Common myeloid progenitor, CD34-positive (primary cell): ENCODE results near the gene EMSY.

Experiments used
- CTCF ChIA-PET: fragments of 350-600 bp; sonication (Branson Sonifier 250); formaldehyde crosslinking; loops from one replicate; lab custom pipeline; 2021; ENCODE audit warnings: antibody characterized with exemption; lab: Charles Lee
- POLR2A ChIA-PET: fragments of 350-600 bp; sonication (Branson Sonifier 250); formaldehyde crosslinking; loops from one replicate; lab custom pipeline; 2021; ENCODE audit warnings: antibody characterized with exemption; lab: Charles Lee
- DNase-seq, 3 donors: peaks; one replicate each; pipeline versions ENCODE4 v3.0.0 to v3.0.0-alpha.2; 2013
- H3K27ac ChIP-seq, 2 experiments: 1 replicate in 1 of 2; 2 replicates in 1 of 2; pipeline ENCODE4 v1.7.0; 2013; ENCODE audit warnings: inconsistent platforms in 2 of 2, low read length in 2 of 2, mild to moderate bottlenecking in 2 of 2, low read depth in 1 of 2, moderate library complexity in 1 of 2; ENCODE audit not compliant: severe bottlenecking in 2 of 2, insufficient read depth in 1 of 2, poor library complexity in 1 of 2
- H3K27me3 ChIP-seq, 5 experiments: replicated peaks in 2 of 5; 1 replicate in 3 of 5; 2 replicates in 2 of 5; pipeline versions ENCODE4 v1.6.1 to v1.7.0; 2013; ENCODE audit warnings: low read length in 4 of 5, mild to moderate bottlenecking in 2 of 5, moderate library complexity in 2 of 5, inconsistent platforms in 1 of 5; ENCODE audit not compliant: insufficient read depth in 5 of 5, control insufficient read depth in 4 of 5
- H3K36me3 ChIP-seq, 4 experiments: 1 replicate in 2 of 4; 2 replicates in 2 of 4; pipeline versions ENCODE4 v1.6.1 to v1.7.0; 2013; ENCODE audit warnings: low read length in 3 of 4, control low read depth in 1 of 4, mild to moderate bottlenecking in 1 of 4; ENCODE audit not compliant: control insufficient read depth in 4 of 4, insufficient read depth in 4 of 4
- H3K4me1 ChIP-seq, 4 experiments: 1 replicate in 3 of 4; 2 replicates in 1 of 4; pipeline versions ENCODE4 v1.6.1 to v1.7.1; 2013; ENCODE audit warnings: low read length in 3 of 4, mild to moderate bottlenecking in 3 of 4, control low read depth in 1 of 4, inconsistent platforms in 1 of 4, moderate library complexity in 1 of 4; ENCODE audit not compliant: control insufficient read depth in 4 of 4, insufficient read depth in 4 of 4; ENCODE audit errors: control extremely low read depth in 1 of 4
- H3K4me3 ChIP-seq, 7 experiments: 1 replicate in 4 of 7; 2 replicates in 3 of 7; pipeline versions ENCODE4 v1.5.1 to v1.7.0; 2013; ENCODE audit warnings: mild to moderate bottlenecking in 7 of 7, low read length in 6 of 7, moderate library complexity in 6 of 7, inconsistent platforms in 2 of 7, low read depth in 2 of 7, control low read depth in 1 of 7; ENCODE audit not compliant: insufficient read depth in 4 of 7, control insufficient read depth in 1 of 7; ENCODE audit errors: extremely low read depth in 1 of 7
- H3K9me3 ChIP-seq, 5 experiments: 1 replicate in 4 of 5; 2 replicates in 1 of 5; pipeline versions ENCODE4 v1.6.1 to v1.7.1; 2013; ENCODE audit warnings: low read length in 4 of 5, mild to moderate bottlenecking in 2 of 5, inconsistent platforms in 1 of 5, low read depth in 1 of 5, moderate library complexity in 1 of 5; ENCODE audit not compliant: control insufficient read depth in 4 of 5, insufficient read depth in 2 of 5; ENCODE audit errors: control extremely low read depth in 1 of 5
- WGBS: methylation state at CpG from one replicate; pipeline ENCODE4 v1.1.5; 2013; ENCODE audit not compliant: insufficient coverage; 5-methylcytosine and 5-hydroxymethylcytosine counted together

EMSY gene

DNA sequence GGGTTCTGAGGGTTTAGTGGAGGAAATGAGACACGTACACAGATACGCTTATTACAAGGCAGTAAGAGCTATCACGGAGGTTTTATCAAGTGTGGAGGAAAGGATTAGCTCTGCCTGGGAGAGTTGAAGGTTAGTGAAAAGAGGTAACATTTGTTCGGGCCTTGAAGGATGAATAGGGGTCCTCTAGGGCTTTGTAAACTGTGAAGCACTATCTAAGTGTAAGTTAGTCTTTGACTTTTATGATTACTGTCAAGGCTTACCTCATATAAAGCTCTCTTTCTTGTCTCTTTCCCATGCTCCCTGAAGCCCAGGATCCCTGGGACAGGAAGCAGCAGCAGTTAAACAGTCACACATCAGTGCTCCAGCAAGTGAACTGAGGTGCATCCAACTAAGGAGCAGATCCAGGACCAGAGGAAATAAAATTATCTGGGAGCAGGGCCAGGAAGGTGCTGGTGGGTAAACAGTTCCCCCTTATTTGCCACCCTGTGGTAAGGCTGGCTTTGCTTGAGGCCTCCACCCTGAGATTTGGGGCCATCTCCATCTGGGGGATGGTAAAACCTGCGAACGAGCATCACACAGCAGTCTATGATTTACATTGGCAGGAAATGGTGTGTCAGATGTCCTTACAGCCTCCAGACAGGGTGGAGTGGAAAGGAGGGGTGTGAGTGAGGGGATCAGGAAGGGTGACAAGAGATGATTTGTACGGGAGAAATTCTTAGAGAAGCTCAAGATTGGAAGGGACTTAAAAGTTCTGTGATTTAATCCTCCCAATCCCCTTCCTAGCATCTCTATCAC, 36.5 kb upstream of the EMSY start:
- WGBS: 54% methylated on average over 6 of the region's 7 CpGs
- Histone ChIP-seq H3K36me3 (no peaks in the 10 kb centered on the region), H3K27me3 (peaks cover 0 to 2% (median 0%) of the 10 kb centered on the region in 5 experiments), H3K4me1 (peaks cover 0 to 7% (median 5%) of the 10 kb centered on the region in 4 experiments), H3K27ac (no peak overlapping the region), H3K9me3 (no peaks in the 10 kb centered on the region), H3K4me3 (no peak overlapping the region)
- DNase-seq: peak in 2 of 3 donors; percentile 18 to 38
- ChIA-PET POLR2A (no interaction called here), CTCF (interaction anchor here (0.9 to 2.3 kb wide), 7 partner anchors 9 to 19 kb away, joined by 3 to 12 read pairs (median 4); no protein-coding TSS in a partner anchor)

DNA sequence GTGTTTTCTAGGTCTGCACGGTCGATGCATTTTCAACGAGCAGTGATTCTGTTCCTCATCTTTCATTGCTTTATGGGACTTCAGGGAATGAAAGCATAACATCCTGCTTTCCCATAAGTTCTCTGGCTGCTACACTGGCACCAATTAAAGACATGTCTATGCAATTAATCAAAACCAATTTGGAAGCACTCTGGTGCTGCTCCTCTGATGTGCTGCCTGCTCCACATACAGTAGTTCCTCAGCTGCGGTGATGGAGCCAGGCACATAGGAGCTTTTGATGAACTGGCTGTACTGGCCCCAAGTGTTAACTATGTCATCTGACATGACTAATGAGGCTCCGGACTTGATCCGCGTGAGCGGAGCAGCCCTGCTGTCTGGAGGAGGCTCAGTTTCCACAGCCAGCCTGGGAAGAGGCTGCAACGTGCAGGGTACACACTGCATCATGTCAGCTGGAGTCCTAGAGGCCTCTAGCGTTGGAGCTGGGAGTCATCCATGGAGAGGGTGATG, 33.9 kb upstream of the EMSY start:
- H3K36me3 ChIP-seq: no peaks in the 10 kb centered on the region
- ChIA-PET POLR2A (no interaction called here), CTCF (interaction anchor here (2.0 kb wide), 1 partner anchor 12 kb away, joined by 5 read pairs; no protein-coding TSS in a partner anchor)
- no peak overlapping the region for H3K4me3 ChIP-seq
- H3K9me3 ChIP-seq: no peaks in the 10 kb centered on the region
- peaks cover 0 to 7% (median 5%) of the 10 kb centered on the region in 4 experiments for H3K4me1 ChIP-seq
- no peak overlapping the region for H3K27ac ChIP-seq
- 98% methylated on average over 8 of the region's 10 CpGs for WGBS
- DNase-seq: no peak
- peaks cover 0 to 2% (median 0%) of the 10 kb centered on the region in 5 experiments for H3K27me3 ChIP-seq

DNA sequence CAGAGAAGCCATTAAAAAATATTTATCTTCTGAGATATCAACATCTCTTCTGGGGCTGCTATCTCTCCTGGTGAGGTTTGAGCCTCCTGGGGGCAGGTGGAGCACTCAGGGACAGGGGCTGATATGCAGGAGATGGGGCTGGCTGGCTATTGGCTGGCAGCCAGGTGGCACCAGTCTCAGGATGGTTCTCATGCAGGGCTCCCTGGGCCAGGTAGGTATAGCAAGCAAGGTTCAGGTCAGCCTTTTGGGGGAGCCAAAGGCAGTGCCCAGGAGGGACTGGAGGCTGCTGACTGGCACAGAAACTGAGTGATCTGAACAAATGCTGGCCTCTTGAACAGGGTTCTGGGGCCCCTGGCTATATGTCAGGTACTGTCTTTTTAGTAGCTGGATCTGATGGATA, 29.7 kb upstream of the EMSY start:
- CTCF ChIA-PET: interaction anchor here (1.5 kb wide), 1 partner anchor 13 kb away, joined by 3 read pairs; no protein-coding TSS in a partner anchor
- no peaks in the 10 kb centered on the region for H3K4me1 ChIP-seq
- H3K4me3 ChIP-seq: no peak overlapping the region
- no peak for DNase-seq
- H3K27ac ChIP-seq: no peak overlapping the region
- no peaks in the 10 kb centered on the region for H3K36me3 ChIP-seq
- POLR2A ChIA-PET: no interaction called here
- peaks cover 0 to 3% (median 0%) of the 10 kb centered on the region in 5 experiments for H3K27me3 ChIP-seq
- no peaks in the 10 kb centered on the region for H3K9me3 ChIP-seq

DNA sequence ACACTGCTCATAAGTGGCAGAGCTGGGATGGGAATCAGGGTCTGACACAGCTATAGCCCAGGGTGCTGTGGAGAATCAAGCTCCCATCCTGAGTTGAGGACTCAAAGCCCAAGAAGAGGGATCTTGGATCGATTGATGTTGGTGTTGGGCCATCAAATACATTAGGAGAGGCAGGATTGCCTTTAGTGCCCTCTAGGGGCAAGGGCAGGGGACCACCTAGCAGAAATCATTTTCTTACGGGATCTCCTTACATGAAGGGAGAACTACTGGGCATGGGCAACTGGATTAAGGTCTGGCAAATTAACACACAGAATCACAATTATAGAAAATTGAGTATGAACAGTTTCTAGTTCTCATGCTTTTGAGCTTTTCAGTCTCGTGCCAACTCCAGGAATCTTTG, 24.9 kb upstream of the EMSY start:
- peaks cover 0 to 1% (median 0%) of the 10 kb centered on the region in 5 experiments for H3K27me3 ChIP-seq
- DNase-seq: peak; percentile 41 to 65 (median 57)
- H3K27ac ChIP-seq: no peak overlapping the region
- H3K4me3 ChIP-seq: no peak overlapping the region
- ChIA-PET CTCF (interaction anchor here (0.7 to 3.9 kb wide), 20 partner anchors 9 to 262 kb away, joined by 3 to 24 read pairs (median 4); no protein-coding TSS in a partner anchor), POLR2A (no interaction called here)
- no peaks in the 10 kb centered on the region for H3K9me3 ChIP-seq
- WGBS: 27% methylated on average over 2 of the region's 3 CpGs
- no peaks in the 10 kb centered on the region for H3K4me1 ChIP-seq
- H3K36me3 ChIP-seq: no peaks in the 10 kb centered on the region

DNA sequence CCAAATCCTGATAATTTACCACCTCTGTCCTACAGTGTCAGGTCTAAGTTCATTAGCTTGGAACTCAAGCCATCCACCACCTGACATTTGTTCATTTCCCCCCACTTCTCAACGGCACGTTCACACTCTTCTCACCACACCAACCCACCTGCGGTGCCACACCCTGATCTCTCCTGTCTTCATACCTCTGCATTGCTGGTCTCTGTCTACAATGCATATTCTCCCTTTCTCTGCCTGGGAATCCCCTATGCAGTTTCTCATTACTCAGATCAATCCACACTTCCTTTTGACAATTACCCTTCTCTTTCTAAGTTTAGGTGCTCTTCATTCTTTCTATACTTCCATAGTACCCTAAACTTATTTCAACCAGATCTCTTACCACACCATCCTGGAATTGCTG, 20.4 kb upstream of the EMSY start:
- ChIA-PET POLR2A (no interaction called here), CTCF (no interaction called here)
- 90% methylated on average over 3 of the region's 3 CpGs for WGBS
- no peak overlapping the region for H3K4me3 ChIP-seq
- no peaks in the 10 kb centered on the region for H3K4me1 ChIP-seq
- H3K27ac ChIP-seq: no peak overlapping the region
- no peak for DNase-seq
- peaks cover 0 to 3% (median 0%) of the 10 kb centered on the region in 5 experiments for H3K27me3 ChIP-seq
- H3K9me3 ChIP-seq: no peaks in the 10 kb centered on the region
- no peaks in the 10 kb centered on the region for H3K36me3 ChIP-seq

DNA sequence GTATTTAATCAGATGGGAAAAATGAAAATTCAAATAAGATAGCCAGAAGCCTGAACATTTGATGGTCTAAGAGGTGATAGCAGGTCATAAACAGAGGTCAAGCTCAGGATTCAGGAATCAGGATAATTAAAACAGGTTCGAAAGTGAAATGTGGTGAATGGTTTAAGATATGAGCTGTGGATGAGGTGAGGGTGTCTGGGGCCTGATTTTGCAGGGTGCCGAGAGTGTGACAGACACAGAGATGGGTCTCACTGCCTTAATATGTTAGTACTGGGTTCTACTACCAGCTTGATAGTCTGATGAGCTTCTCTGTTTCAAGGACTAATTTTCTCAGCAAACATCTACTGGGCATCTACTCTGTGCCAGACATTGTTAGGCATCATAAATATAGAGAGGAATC, 19.9 kb upstream of the EMSY start:
- no peak for DNase-seq
- 96% methylated on average over 2 of the region's 2 CpGs for WGBS
- H3K9me3 ChIP-seq: no peaks in the 10 kb centered on the region
- no peaks in the 10 kb centered on the region for H3K36me3 ChIP-seq
- no peak overlapping the region for H3K4me3 ChIP-seq
- ChIA-PET CTCF (no interaction called here), POLR2A (no interaction called here)
- H3K27ac ChIP-seq: no peak overlapping the region
- H3K27me3 ChIP-seq: peaks cover 0 to 3% (median 0%) of the 10 kb centered on the region in 5 experiments
- H3K4me1 ChIP-seq: no peaks in the 10 kb centered on the region

DNA sequence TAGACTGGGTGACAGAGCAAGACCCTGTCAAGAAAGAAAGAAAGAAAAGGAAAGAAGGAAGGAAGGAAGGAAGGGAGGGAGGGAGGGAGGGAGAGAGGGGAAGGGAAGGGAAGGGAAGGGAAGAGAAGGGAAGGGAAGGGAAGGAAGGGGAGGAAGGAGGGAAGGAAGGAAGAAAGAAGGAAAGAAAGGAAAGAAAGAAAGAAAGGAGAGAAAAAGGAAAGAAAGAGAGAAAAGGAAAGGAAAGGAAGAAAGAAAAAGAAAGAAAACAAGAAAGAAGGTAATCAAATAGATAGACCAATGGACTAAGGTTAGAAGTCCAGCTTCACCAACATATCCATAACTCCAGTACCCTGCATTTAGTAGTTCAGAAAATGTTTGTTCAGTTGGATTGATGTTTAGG, 18.2 kb upstream of the EMSY start:
- Histone ChIP-seq H3K4me1 (no peaks in the 10 kb centered on the region), H3K4me3 (no peak overlapping the region), H3K9me3 (no peaks in the 10 kb centered on the region), H3K36me3 (no peaks in the 10 kb centered on the region), H3K27me3 (peaks cover 0 to 3% (median 0%) of the 10 kb centered on the region in 5 experiments), H3K27ac (no peak overlapping the region)
- ChIA-PET CTCF (no interaction called here), POLR2A (no interaction called here)
- no peak for DNase-seq
